T-helper 2 cell treated with Interferon-gamma antibody and Interleukin-4, amounts not matched to agents 5 μg/mL and 100 μg/mL, for 36 hours (primary cell): ENCODE data around the gene RBPMS2.
"Not testable (repeated sequence)": the region's sequence is repeated elsewhere in the genome, so short reads cannot be mapped to it uniquely, and the experiment has no call there.

ENCODE experiments used
- DNase-seq: peaks from one replicate; pipeline ENCODE4 v3.0.0; 2021; ENCODE audit warnings: low spot score
- H3K27ac Mint-ChIP-seq: one replicate; pipeline ENCODE4 v1.8.0; 2021; ENCODE audit warnings: mild to moderate bottlenecking, mixed read lengths
- H3K27me3 Mint-ChIP-seq: one replicate; pipeline ENCODE4 v1.8.0; 2021; ENCODE audit warnings: low read depth, mixed read lengths
- H3K36me3 Mint-ChIP-seq: one replicate; pipeline ENCODE4 v1.8.0; 2021; ENCODE audit warnings: low read depth, mixed read lengths
- H3K4me1 Mint-ChIP-seq: one replicate; pipeline ENCODE4 v1.8.0; 2021; ENCODE audit warnings: low read depth, mixed read lengths
- H3K4me3 Mint-ChIP-seq: one replicate; pipeline ENCODE4 v1.8.0; 2022; ENCODE audit warnings: mild to moderate bottlenecking, moderate library complexity, mixed read lengths
- H3K9me3 Mint-ChIP-seq: one replicate; pipeline ENCODE4 v1.8.0; 2021; ENCODE audit warnings: mixed read lengths

RBPMS2 gene

GRCh38 chr15:64755427-64755940 is 19.9 kb downstream of the RBPMS2 start:
- Mint-ChIP-seq H3K27me3 (peaks cover 6% of the 10 kb centered on the region), H3K36me3 (no peaks in the 10 kb centered on the region), H3K4me3 (no peak overlapping the region), H3K9me3 (no peaks in the 10 kb centered on the region), H3K27ac (no peak overlapping the region), H3K4me1 (no peaks in the 10 kb centered on the region)
- no peak for DNase-seq

- Mint-ChIP-seq H3K36me3 (no peaks in the 10 kb centered on the region), H3K4me1 (no peaks in the 10 kb centered on the region), H3K4me3 (no peak overlapping the region), H3K9me3 (no peaks in the 10 kb centered on the region), H3K27ac (no peak overlapping the region), H3K27me3 (peaks cover 6% of the 10 kb centered on the region)
- DNase-seq, result no peak
These were observed 20.5 kb downstream of the RBPMS2 start for GRCh38 chr15:64754663-64755426.

- H3K27ac Mint-ChIP-seq, result no peak overlapping the region
- H3K36me3 Mint-ChIP-seq, result no peaks in the 10 kb centered on the region
- no peaks in the 10 kb centered on the region for H3K9me3 Mint-ChIP-seq
- H3K4me3 Mint-ChIP-seq, result no peak overlapping the region
- no peak for DNase-seq
- peaks cover 6% of the 10 kb centered on the region for H3K27me3 Mint-ChIP-seq
- H3K4me1 Mint-ChIP-seq, result no peaks in the 10 kb centered on the region
These were observed 21.8 kb downstream of the RBPMS2 start for GRCh38 chr15:64753480-64754185.

- H3K36me3 Mint-ChIP-seq, result no peaks in the 10 kb centered on the region
- H3K27ac Mint-ChIP-seq, result no peak overlapping the region
- no peak for DNase-seq
- no peaks in the 10 kb centered on the region for H3K4me1 Mint-ChIP-seq
- H3K9me3 Mint-ChIP-seq, result no peaks in the 10 kb centered on the region
- peaks cover 13% of the 10 kb centered on the region for H3K27me3 Mint-ChIP-seq
- no peak overlapping the region for H3K4me3 Mint-ChIP-seq
These were observed 23.9 kb downstream of the RBPMS2 start for GRCh38 chr15:64751464-64751863.

- peaks cover 20% of the 10 kb centered on the region for H3K27me3 Mint-ChIP-seq
- no peaks in the 10 kb centered on the region for H3K9me3 Mint-ChIP-seq
- H3K4me1 Mint-ChIP-seq, result no peaks in the 10 kb centered on the region
- DNase-seq, result no peak
- H3K27ac Mint-ChIP-seq, result no peak overlapping the region
- no peaks in the 10 kb centered on the region for H3K36me3 Mint-ChIP-seq
- H3K4me3 Mint-ChIP-seq, result no peak overlapping the region
These were observed 25.3 kb downstream of the RBPMS2 start for GRCh38 chr15:64749999-64750657.

- Mint-ChIP-seq H3K27ac (no peak overlapping the region), H3K9me3 (no peaks in the 10 kb centered on the region), H3K4me1 (no peaks in the 10 kb centered on the region), H3K36me3 (no peaks in the 10 kb centered on the region), H3K4me3 (no peak overlapping the region), H3K27me3 (peaks cover 20% of the 10 kb centered on the region)
- no peak for DNase-seq
These were observed 26.2 kb downstream of the RBPMS2 start for GRCh38 chr15:64749167-64749566.

GRCh38 chr15:64748251-64748650 is 27.1 kb downstream of the RBPMS2 start:
- H3K27ac Mint-ChIP-seq, result no peak overlapping the region
- H3K4me3 Mint-ChIP-seq, result no peak overlapping the region
- no peaks in the 10 kb centered on the region for H3K4me1 Mint-ChIP-seq
- H3K36me3 Mint-ChIP-seq, result no peaks in the 10 kb centered on the region
- H3K27me3 Mint-ChIP-seq, result peaks cover 20% of the 10 kb centered on the region
- H3K9me3 Mint-ChIP-seq, result no peaks in the 10 kb centered on the region
- DNase-seq, result no peak

- Mint-ChIP-seq H3K4me3 (no peak overlapping the region), H3K27ac (no peak overlapping the region), H3K27me3 (peaks cover 20% of the 10 kb centered on the region), H3K4me1 (no peaks in the 10 kb centered on the region), H3K36me3 (no peaks in the 10 kb centered on the region), H3K9me3 (no peaks in the 10 kb centered on the region)
- no peak for DNase-seq
These were observed 27.8 kb downstream of the RBPMS2 start for GRCh38 chr15:64747578-64747977.

GRCh38 chr15:64746921-64747320 is 28.5 kb downstream of the RBPMS2 start:
- Mint-ChIP-seq H3K27me3 (peaks cover 20% of the 10 kb centered on the region), H3K36me3 (no peaks in the 10 kb centered on the region), H3K9me3 (no peaks in the 10 kb centered on the region), H3K4me3 (no peak overlapping the region), H3K27ac (no peak overlapping the region), H3K4me1 (no peaks in the 10 kb centered on the region)
- no peak for DNase-seq

- no peak overlapping the region for H3K27ac Mint-ChIP-seq
- no peaks in the 10 kb centered on the region for H3K4me1 Mint-ChIP-seq
- no peaks in the 10 kb centered on the region for H3K36me3 Mint-ChIP-seq
- H3K27me3 Mint-ChIP-seq, result peaks cover 20% of the 10 kb centered on the region
- no peak for DNase-seq
- H3K4me3 Mint-ChIP-seq, result no peak overlapping the region
- no peaks in the 10 kb centered on the region for H3K9me3 Mint-ChIP-seq
These were observed 29.0 kb downstream of the RBPMS2 start for GRCh38 chr15:64746356-64746755.

- no peaks in the 10 kb centered on the region for H3K36me3 Mint-ChIP-seq
- H3K9me3 Mint-ChIP-seq, result no peaks in the 10 kb centered on the region
- no peak overlapping the region for H3K4me3 Mint-ChIP-seq
- H3K4me1 Mint-ChIP-seq, result no peaks in the 10 kb centered on the region
- H3K27me3 Mint-ChIP-seq, result peaks cover 20% of the 10 kb centered on the region
- H3K27ac Mint-ChIP-seq, result no peak overlapping the region
- DNase-seq, result no peak
These were observed 31.7 kb downstream of the RBPMS2 start for GRCh38 chr15:64743691-64744090.

- no peak for DNase-seq
- H3K27ac Mint-ChIP-seq, result no peak overlapping the region
- H3K9me3 Mint-ChIP-seq, result no peaks in the 10 kb centered on the region
- peaks cover 19% of the 10 kb centered on the region for H3K27me3 Mint-ChIP-seq
- H3K36me3 Mint-ChIP-seq, result no peaks in the 10 kb centered on the region
- H3K4me1 Mint-ChIP-seq, result no peaks in the 10 kb centered on the region
- H3K4me3 Mint-ChIP-seq, result no peak overlapping the region
These were observed 32.5 kb downstream of the RBPMS2 start for GRCh38 chr15:64742921-64743320.

GRCh38 chr15:64742385-64742784 is 33.0 kb downstream of the RBPMS2 start:
- no peaks in the 10 kb centered on the region for H3K36me3 Mint-ChIP-seq
- peaks cover 13% of the 10 kb centered on the region for H3K27me3 Mint-ChIP-seq
- H3K27ac Mint-ChIP-seq, result no peak overlapping the region
- H3K4me1 Mint-ChIP-seq, result no peaks in the 10 kb centered on the region
- no peak overlapping the region for H3K4me3 Mint-ChIP-seq
- no peak for DNase-seq
- no peaks in the 10 kb centered on the region for H3K9me3 Mint-ChIP-seq

- H3K9me3 Mint-ChIP-seq, H3K4me3 Mint-ChIP-seq, H3K27me3 Mint-ChIP-seq, H3K4me1 Mint-ChIP-seq, H3K36me3 Mint-ChIP-seq, H3K27ac Mint-ChIP-seq, DNase-seq: not testable (repeated sequence)
These were observed 33.7 kb downstream of the RBPMS2 start for GRCh38 chr15:64741708-64742107.
